Caco-2 (cell line): Measurements from ENCODE around the gene SYT7. TPM values are rescaled to one million over a fixed set of nuclear protein-coding genes. Genes with fewer than 3 reads are reported as not detected.

Experiments
- BruUV-seq: library from RNA; stranded (reverse); fragments of 400-500 nt; replicated peaks from 2 replicates; lab custom pipeline; 2021; lab: Mats Ljungman, UMichigan
- CTCF ChIA-PET: fragments of 300-600 bp; sonication (Branson Sonifier 250); formaldehyde crosslinking; loops from one replicate; lab custom pipeline; 2022; ENCODE audit warnings: antibody characterized with exemption; lab: Charles Lee
- POLR2A ChIA-PET: fragments of 300-600 bp; sonication (Branson Sonifier 250); formaldehyde crosslinking; loops from one replicate; lab custom pipeline; 2022; ENCODE audit warnings: antibody characterized with exemption; lab: Charles Lee
- DNase-seq, 2 experiments: peaks; one replicate each; pipeline versions ENCODE4 v3.0.0 to v3.0.0-alpha.2; 2020 to 2022
- H3K27me3 ChIP-seq: replicated peaks from 2 replicates; pipeline ENCODE4 v1.6.0; 2011; ENCODE audit warnings: low read length; ENCODE audit not compliant: control insufficient read depth, insufficient read depth
- H3K36me3 ChIP-seq: 2 replicates; pipeline ENCODE4 v1.5.1; 2011; ENCODE audit warnings: low read length; ENCODE audit not compliant: control insufficient read depth, insufficient read depth
- H3K4me1 ChIP-seq: fragments of 250-450 bp; sonication (Bioruptor Pico); 2 replicates; pipeline ENCODE4 v1.5.1; 2020; ENCODE audit warnings: mild to moderate bottlenecking
- H3K4me3 ChIP-seq: 2 replicates; pipeline ENCODE4 v1.5.1; 2011; ENCODE audit warnings: low read depth, mild to moderate bottlenecking, control low read depth, low read length
- H3K9me3 ChIP-seq: fragments of 250-450 bp; sonication (Bioruptor Pico); 2 replicates; pipeline ENCODE4 v1.5.1; 2020; ENCODE audit warnings: mild to moderate bottlenecking, moderate library complexity
- H3K27ac Mint-ChIP-seq: one replicate; pipeline ENCODE4 v1.8.0; 2022; ENCODE audit warnings: mixed read lengths; ENCODE audit not compliant: unreplicated experiment
- H3K27me3 Mint-ChIP-seq: one replicate; pipeline ENCODE4 v1.8.0; 2022; ENCODE audit warnings: mixed read lengths; ENCODE audit not compliant: insufficient read depth, unreplicated experiment
- H3K36me3 Mint-ChIP-seq: one replicate; pipeline ENCODE4 v1.8.0; 2022; ENCODE audit warnings: mild to moderate bottlenecking, mixed read lengths; ENCODE audit not compliant: insufficient read depth, unreplicated experiment
- H3K4me1 Mint-ChIP-seq: one replicate; pipeline ENCODE4 v1.8.0; 2022; ENCODE audit warnings: low read depth, mixed read lengths; ENCODE audit not compliant: unreplicated experiment
- H3K4me3 Mint-ChIP-seq: one replicate; pipeline ENCODE4 v1.8.0; 2022; ENCODE audit warnings: mild to moderate bottlenecking, moderate library complexity, mixed read lengths; ENCODE audit not compliant: unreplicated experiment
- H3K9me3 Mint-ChIP-seq: one replicate; pipeline ENCODE4 v1.8.0; 2022; ENCODE audit warnings: mixed read lengths; ENCODE audit not compliant: unreplicated experiment
- CTCF ChIP-seq, 2 experiments: fragments of 200-600 bp in 1 of 2; IDR thresholded peaks; 1 replicate in 1 of 2; 2 replicates in 1 of 2; pipeline versions ENCODE4 v1.5.1 to v1.8.0; 2011 to 2022; ENCODE audit warnings: antibody characterized with exemption in 1 of 2, control low read depth in 1 of 2, inconsistent platforms in 1 of 2, low read depth in 1 of 2, low read length in 1 of 2, mild to moderate bottlenecking in 1 of 2, moderate library complexity in 1 of 2; ENCODE audit not compliant: insufficient read depth in 1 of 2, severe bottlenecking in 1 of 2, unreplicated experiment in 1 of 2
- intact Hi-C: fragments of 100-400 bp; cut with micrococcal nuclease; formaldehyde crosslinking; loops from one replicate; pipeline ENCODE4 v1.10.0; 2022; ENCODE audit not compliant: unreplicated experiment
- total RNA-seq: library from RNA; stranded (reverse); gene quantifications from 2 replicates; pipeline ENCODE4 v1.2.3, GENCODE V29; 2022

Gene SYT7
- total RNA-seq, 1 experiment from 2014 or later: 33.5 TPM

- Mint-ChIP-seq H3K4me3 (no peak overlapping the region), H3K27me3 (no peaks in the 10 kb centered on the region), H3K4me1 (peaks cover 6% of the 10 kb centered on the region), H3K9me3 (peaks cover 9% of the 10 kb centered on the region), H3K27ac (no peak overlapping the region), H3K36me3 (peaks cover 15% of the 10 kb centered on the region)
- DNase-seq: no peak
- Histone ChIP-seq H3K9me3 (no peaks in the 10 kb centered on the region), H3K36me3 (peaks cover 2% of the 10 kb centered on the region; the same call in 1 of the 2 replicates), H3K27me3 (no peaks in the 10 kb centered on the region), H3K4me1 (peaks cover 9% of the 10 kb centered on the region), H3K4me3 (no peak overlapping the region)
- ChIA-PET POLR2A (no interaction called here), CTCF (no interaction called here)
- intact Hi-C loops: no loop called here
- no peak for TF ChIP-seq CTCF (IDR thresholded peaks at IDR 0.05; ENCODE audit: insufficient read depth in 1 of 2, low read depth in 1 of 2, low read length in 1 of 2, severe bottlenecking in 1 of 2, unreplicated experiment in 1 of 2)
- BruUV-seq: no TSS peak
Observed at GRCh38 chr11:61547246-61547645, 33.6 kb downstream of the SYT7 start.

- Histone ChIP-seq H3K4me1 (peaks cover 9% of the 10 kb centered on the region), H3K4me3 (no peak overlapping the region), H3K27me3 (no peaks in the 10 kb centered on the region), H3K36me3 (peaks cover 2% of the 10 kb centered on the region; the same call in 1 of the 2 replicates), H3K9me3 (no peaks in the 10 kb centered on the region)
- intact Hi-C loops: no loop called here
- H3K9me3 Mint-ChIP-seq: peaks cover 9% of the 10 kb centered on the region
- DNase-seq: no peak
- H3K27me3 Mint-ChIP-seq: no peaks in the 10 kb centered on the region
- BruUV-seq: no TSS peak
- no peak overlapping the region for H3K27ac Mint-ChIP-seq
- peaks cover 6% of the 10 kb centered on the region for H3K4me1 Mint-ChIP-seq
- CTCF ChIA-PET: no interaction called here
- H3K36me3 Mint-ChIP-seq: peaks cover 15% of the 10 kb centered on the region
- no peak overlapping the region for H3K4me3 Mint-ChIP-seq
- POLR2A ChIA-PET: no interaction called here
- no peak for TF ChIP-seq CTCF (IDR thresholded peaks at IDR 0.05; ENCODE audit: insufficient read depth in 1 of 2, low read depth in 1 of 2, low read length in 1 of 2, severe bottlenecking in 1 of 2, unreplicated experiment in 1 of 2)
Observed at GRCh38 chr11:61546663-61547062, 34.2 kb downstream of the SYT7 start.

- no peak for TF ChIP-seq CTCF (IDR thresholded peaks at IDR 0.05; ENCODE audit: insufficient read depth in 1 of 2, low read depth in 1 of 2, low read length in 1 of 2, severe bottlenecking in 1 of 2, unreplicated experiment in 1 of 2)
- BruUV-seq: no TSS peak
- Mint-ChIP-seq H3K36me3 (peaks cover 19% of the 10 kb centered on the region), H3K27me3 (no peaks in the 10 kb centered on the region), H3K27ac (peak overlapping the region; percentile 51), H3K4me3 (no peak overlapping the region), H3K9me3 (peaks cover 9% of the 10 kb centered on the region), H3K4me1 (peaks cover 6% of the 10 kb centered on the region)
- Histone ChIP-seq H3K9me3 (no peaks in the 10 kb centered on the region), H3K27me3 (no peaks in the 10 kb centered on the region), H3K4me3 (no peak overlapping the region), H3K4me1 (peaks cover 9% of the 10 kb centered on the region), H3K36me3 (peaks cover 2% of the 10 kb centered on the region; the same call in 1 of the 2 replicates)
- POLR2A ChIA-PET: no interaction called here
- intact Hi-C loops: no loop called here
- CTCF ChIA-PET: interaction anchor here (0.5 to 1.1 kb wide), 4 partner anchors 9 to 92 kb away, joined by 3 to 5 read pairs (median 4); no protein-coding TSS in a partner anchor
- no peak for DNase-seq
Observed at GRCh38 chr11:61545921-61546320, 35.0 kb downstream of the SYT7 start.
